Smooth muscle cell (in vitro differentiated cells): ENCODE measurements around the gene PPP2R2D. TPM values are rescaled to one million over a fixed set of nuclear protein-coding genes. Genes with fewer than 3 reads are reported as not detected.
A peak's percentile ranks its signal among the peaks of the same experiment; 100 is the strongest.

Source experiments
- DNase-seq: peaks from one replicate; lab custom pipeline; 2025; ENCODE audit not compliant: unreplicated experiment; lab: John Stamatoyannopoulos, UW
- H2AFZ ChIP-seq: fragments of 200-600 bp; sonication (generic); 2 replicates; pipeline ENCODE4 v1.6.0; 2016; ENCODE audit warnings: antibody characterized with exemption, low read depth, mild to moderate bottlenecking
- H3F3A ChIP-seq: fragments of 200-600 bp; sonication (generic); 2 replicates; pipeline ENCODE4 v1.6.0; 2017; ENCODE audit warnings: antibody characterized with exemption, low read depth
- H3K27ac ChIP-seq: fragments of 200-600 bp; sonication (generic); 2 replicates; pipeline ENCODE4 v1.5.1; 2016; ENCODE audit warnings: low read depth, mild to moderate bottlenecking
- H3K27me3 ChIP-seq: fragments of 200-600 bp; sonication (generic); 2 replicates; pipeline ENCODE4 v1.6.1; 2016; ENCODE audit warnings: low read depth, mild to moderate bottlenecking
- H3K36me3 ChIP-seq: fragments of 200-600 bp; sonication (generic); 2 replicates; pipeline ENCODE4 v1.5.1; 2016; ENCODE audit warnings: low read depth
- H3K4me1 ChIP-seq: fragments of 200-600 bp; sonication (generic); 2 replicates; pipeline ENCODE4 v1.5.1; 2016; ENCODE audit warnings: low read depth
- H3K4me2 ChIP-seq: fragments of 200-600 bp; sonication (generic); 2 replicates; pipeline ENCODE4 v1.6.0; 2016; ENCODE audit warnings: mild to moderate bottlenecking
- H3K4me3 ChIP-seq: fragments of 200-600 bp; sonication (generic); 2 replicates; pipeline ENCODE4 v1.5.1; 2016; ENCODE audit warnings: mild to moderate bottlenecking
- H3K79me2 ChIP-seq: fragments of 200-600 bp; sonication (generic); 2 replicates; pipeline ENCODE4 v1.6.0; 2016; ENCODE audit warnings: low read depth, mild to moderate bottlenecking
- H3K9ac ChIP-seq: fragments of 200-600 bp; sonication (generic); 2 replicates; pipeline ENCODE4 v1.6.0; 2016; ENCODE audit warnings: low read depth
- H3K9me3 ChIP-seq: fragments of 200-600 bp; sonication (generic); replicated peaks from 2 replicates; pipeline ENCODE4 v1.5.1; 2016; ENCODE audit warnings: low read depth
- H4K20me1 ChIP-seq: fragments of 200-600 bp; sonication (generic); 2 replicates; pipeline ENCODE4 v1.6.0; 2016; ENCODE audit warnings: low read depth
- WGBS: methylation state at CpG from one replicate; pipeline ENCODE4 v1.1.7; 2016; ENCODE audit warnings: low lambda C conversion rate; 5-methylcytosine and 5-hydroxymethylcytosine counted together
- polyA plus RNA-seq: library from polyadenylated mRNA; unstranded; fragments of >200 nt; fragmentation: Nextera tagmentation; extraction: Ambion mirVana; gene quantifications from 2 replicates; pipeline ENCODE4 v1.2.1, GENCODE V29; 2016
- total RNA-seq: library from RNA; depleted of rRNA; stranded (reverse); fragments of >200 nt; gene quantifications from 2 replicates; pipeline ENCODE4 v1.2.3, GENCODE V29; 2014
- TF ChIP-seq, protein P1 (sequence below): fragments of 200-600 bp; sonication (generic); IDR thresholded peaks from 2 replicates; pipeline ENCODE4 v1.5.1; 2017; ENCODE audit warnings: borderline replicate concordance, mild to moderate bottlenecking, antibody characterized with exemption; ENCODE audit not compliant: insufficient read depth, poor library complexity, severe bottlenecking

Gene PPP2R2D
- total and polyA plus RNA-seq, 2 experiments from 2014 or later: 22.5 to 27.1 TPM

DNA sequence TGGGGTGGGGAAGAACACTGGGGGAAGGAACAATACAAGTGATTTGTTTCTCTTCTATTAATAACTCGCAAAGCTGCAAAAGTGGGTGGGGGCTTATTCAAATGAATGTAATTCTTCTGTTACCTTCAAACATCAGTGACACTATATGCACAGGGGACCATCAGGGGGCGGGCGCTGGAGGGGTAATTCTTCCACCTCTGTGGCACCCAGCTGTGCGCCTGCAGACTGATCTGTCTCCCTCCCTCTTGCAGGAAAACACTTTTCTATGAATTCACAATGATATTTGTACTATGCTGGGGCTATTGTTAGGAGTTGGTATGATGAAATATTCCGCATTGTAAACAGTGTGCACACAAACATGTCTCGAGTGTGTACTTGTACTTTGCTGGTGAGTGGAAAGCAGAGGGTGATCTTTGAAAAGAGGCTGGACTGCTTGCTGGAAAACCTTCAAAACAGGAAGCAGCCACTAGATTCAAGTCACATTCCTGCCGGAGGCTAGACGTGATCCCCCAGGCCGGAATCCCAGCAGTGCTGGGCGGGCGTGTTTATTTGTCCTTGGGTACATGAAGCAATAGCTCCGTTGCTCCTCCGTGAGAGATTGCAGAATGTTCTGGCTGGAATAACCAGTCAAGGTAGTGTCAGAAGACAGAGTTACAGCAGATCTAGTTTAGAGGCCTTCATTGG is 96.7 kb downstream of the PPP2R2D start:
- Histone ChIP-seq H3K4me1 (peaks cover 9% of the 10 kb centered on the region), H3K4me3 (no peak overlapping the region), H3K4me2 (peak overlapping the region; percentile 62), H3K27me3 (no peaks in the 10 kb centered on the region), H3K36me3 (no peaks in the 10 kb centered on the region), H3K79me2 (no peaks in the 10 kb centered on the region), H2AFZ (peak overlapping the region; percentile 36), H3F3A (no peaks in the 10 kb centered on the region), H3K27ac (peak overlapping the region; percentile 24), H4K20me1 (no peaks in the 10 kb centered on the region), H3K9me3 (no peaks in the 10 kb centered on the region), H3K9ac (no peak overlapping the region)
- peak; percentile 13 for DNase-seq
- 32% methylated on average over 13 of the region's 13 CpGs for WGBS
- TF ChIP-seq, protein P1, sequence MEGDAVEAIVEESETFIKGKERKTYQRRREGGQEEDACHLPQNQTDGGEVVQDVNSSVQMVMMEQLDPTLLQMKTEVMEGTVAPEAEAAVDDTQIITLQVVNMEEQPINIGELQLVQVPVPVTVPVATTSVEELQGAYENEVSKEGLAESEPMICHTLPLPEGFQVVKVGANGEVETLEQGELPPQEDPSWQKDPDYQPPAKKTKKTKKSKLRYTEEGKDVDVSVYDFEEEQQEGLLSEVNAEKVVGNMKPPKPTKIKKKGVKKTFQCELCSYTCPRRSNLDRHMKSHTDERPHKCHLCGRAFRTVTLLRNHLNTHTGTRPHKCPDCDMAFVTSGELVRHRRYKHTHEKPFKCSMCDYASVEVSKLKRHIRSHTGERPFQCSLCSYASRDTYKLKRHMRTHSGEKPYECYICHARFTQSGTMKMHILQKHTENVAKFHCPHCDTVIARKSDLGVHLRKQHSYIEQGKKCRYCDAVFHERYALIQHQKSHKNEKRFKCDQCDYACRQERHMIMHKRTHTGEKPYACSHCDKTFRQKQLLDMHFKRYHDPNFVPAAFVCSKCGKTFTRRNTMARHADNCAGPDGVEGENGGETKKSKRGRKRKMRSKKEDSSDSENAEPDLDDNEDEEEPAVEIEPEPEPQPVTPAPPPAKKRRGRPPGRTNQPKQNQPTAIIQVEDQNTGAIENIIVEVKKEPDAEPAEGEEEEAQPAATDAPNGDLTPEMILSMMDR: no peak

DNA sequence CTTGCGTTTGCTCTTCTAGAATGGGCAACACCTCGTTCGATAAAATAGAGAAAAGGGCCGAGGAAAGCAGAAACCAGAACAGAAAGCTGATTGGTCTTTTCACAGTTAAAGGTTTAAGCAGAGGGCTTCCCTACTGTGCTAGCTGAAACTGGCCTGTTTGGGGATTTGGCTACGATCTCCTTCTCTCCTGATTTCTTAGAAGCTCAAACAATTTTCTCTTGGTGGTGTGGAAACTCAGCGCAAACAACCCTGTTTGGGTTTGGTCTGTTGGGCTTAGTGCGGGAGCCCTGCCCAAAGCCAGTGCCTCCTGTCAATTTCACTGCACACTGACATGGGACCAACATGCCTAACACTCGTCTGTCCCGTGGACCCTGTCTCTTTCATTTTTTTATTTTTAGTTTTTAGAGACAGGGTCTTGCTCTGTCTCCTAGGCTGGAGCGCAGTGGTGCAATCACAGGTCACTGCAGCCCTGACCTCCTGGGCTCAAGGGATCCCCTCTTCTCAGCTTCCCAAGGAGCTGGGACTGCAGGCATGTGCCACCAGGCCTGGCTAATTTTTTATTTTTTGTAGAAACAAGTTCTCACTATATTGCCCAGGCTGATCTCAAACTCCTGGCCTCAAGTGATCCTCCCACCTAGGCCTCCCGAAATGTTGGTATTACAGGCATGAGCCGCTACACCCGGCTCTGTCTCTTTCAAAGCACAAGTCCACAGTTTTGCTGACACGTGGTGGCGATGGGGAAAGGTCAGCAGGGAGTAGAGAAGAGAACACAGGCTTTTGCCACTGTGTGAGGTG is 97.4 kb downstream of the PPP2R2D start:
- Histone ChIP-seq H3K36me3 (no peaks in the 10 kb centered on the region), H3K9me3 (no peaks in the 10 kb centered on the region), H3K79me2 (no peaks in the 10 kb centered on the region), H3K9ac (no peak overlapping the region), H3K4me2 (peak overlapping the region; percentile 62), H3K4me3 (no peak overlapping the region), H3K27ac (peak overlapping the region; percentile 24), H2AFZ (peak overlapping the region; percentile 36), H3F3A (no peaks in the 10 kb centered on the region), H3K4me1 (peaks cover 9% of the 10 kb centered on the region), H4K20me1 (no peaks in the 10 kb centered on the region), H3K27me3 (no peaks in the 10 kb centered on the region)
- TF ChIP-seq, protein P1: no peak
- DNase-seq: no peak
- WGBS: 73% methylated on average over 15 of the region's 15 CpGs

DNA sequence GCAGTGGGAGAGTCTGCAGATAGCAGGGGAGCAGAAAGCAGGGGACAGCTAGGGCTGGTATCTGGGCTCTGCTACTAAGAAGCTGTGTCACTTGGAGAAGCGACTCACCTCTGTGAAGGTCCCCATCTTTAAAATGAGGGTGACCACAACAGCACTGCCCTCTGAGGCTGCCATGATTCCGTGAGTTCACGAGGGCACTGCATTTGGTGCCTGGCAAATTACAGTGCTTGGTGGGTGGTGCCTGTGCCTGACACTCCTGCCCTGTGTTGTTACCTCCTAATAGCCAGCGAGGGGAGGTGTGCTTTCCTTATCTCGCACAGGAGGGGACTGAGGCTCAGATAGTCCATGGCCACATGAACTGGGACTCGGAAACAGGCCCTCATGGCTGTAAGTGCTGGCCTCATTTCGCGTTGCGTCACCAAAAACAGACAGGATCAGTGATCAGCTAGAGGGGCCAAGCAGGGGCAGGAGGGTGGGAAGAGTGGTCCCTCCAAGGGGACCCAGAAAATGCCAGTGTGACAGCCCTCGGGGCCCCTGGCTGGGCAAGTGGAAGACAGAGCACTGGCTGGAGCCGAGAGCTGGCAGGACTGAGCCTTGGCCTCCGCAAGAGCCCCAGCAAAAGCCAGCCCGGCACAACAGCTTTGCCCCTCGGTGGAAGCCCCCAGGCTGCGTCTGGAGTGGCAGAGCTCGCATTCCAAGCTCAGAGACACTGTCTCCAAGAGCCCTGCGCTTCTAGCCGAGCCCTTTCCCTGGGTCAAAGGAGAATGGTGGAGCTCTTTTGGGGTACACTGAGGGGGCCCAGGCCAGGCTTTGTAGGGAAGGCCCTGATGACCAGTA is 98.3 kb downstream of the PPP2R2D start:
- Histone ChIP-seq H3K4me1 (peaks cover 9% of the 10 kb centered on the region), H3K9me3 (no peaks in the 10 kb centered on the region), H4K20me1 (no peaks in the 10 kb centered on the region), H3K9ac (no peak overlapping the region), H3F3A (no peaks in the 10 kb centered on the region), H3K79me2 (no peaks in the 10 kb centered on the region), H3K27me3 (no peaks in the 10 kb centered on the region), H2AFZ (no peak overlapping the region), H3K4me3 (no peak overlapping the region), H3K4me2 (no peak overlapping the region), H3K27ac (no peak overlapping the region), H3K36me3 (no peaks in the 10 kb centered on the region)
- no peak for DNase-seq
- TF ChIP-seq, protein P1: no peak
- 78% methylated on average over 18 of the region's 18 CpGs for WGBS
